A673 (cell line): ENCODE measurements around the gene CACNG3.
"Not testable (repeated sequence)": the region's sequence is repeated elsewhere in the genome, so short reads cannot be mapped to it uniquely, and the experiment has no call there.

Experiments used
- CTCF ChIP-seq: fragments of 300-800, 200-600 bp; sonication (generic); conservative IDR thresholded peaks from 2 replicates; pipeline ENCODE4 v1.5.1; 2017; ENCODE audit warnings: low read depth, mild to moderate bottlenecking, antibody characterized with exemption, low read length, moderate library complexity, mixed read lengths
- EZH2 ChIP-seq: fragments of 200-600 bp; sonication (generic); IDR thresholded peaks from 2 replicates; pipeline ENCODE4 v1.6.1; 2017; ENCODE audit warnings: borderline replicate concordance, low read depth, mild to moderate bottlenecking, mixed read lengths, antibody characterized with exemption, low read length; ENCODE audit not compliant: poor library complexity, severe bottlenecking

DNA sequence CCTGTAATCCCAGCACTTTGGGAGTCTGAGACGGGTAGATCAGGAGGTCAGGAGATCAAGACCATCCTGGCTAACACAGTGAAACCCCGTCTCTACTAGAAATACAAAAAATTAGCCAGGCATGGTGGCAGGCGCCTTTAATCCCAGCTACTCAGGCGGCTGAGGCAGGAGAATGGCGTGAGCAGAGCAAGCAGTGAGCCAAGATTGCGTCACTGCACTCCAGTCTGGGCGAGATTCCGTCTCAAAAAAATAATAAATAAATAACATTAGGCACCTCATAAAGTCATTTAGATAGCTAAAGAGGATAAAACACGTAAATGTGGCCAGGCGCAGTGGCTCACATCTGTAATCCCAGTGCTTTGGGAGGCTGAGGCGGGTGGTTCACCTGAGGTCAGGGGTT lies 87.7 kb downstream of the CACNG3 start:
- TF ChIP-seq CTCF, EZH2: not testable (repeated sequence)
